Right lobe of liver (tissue), 4 donors: ENCODE results near the gene CST3.

Source experiments
- CTCF ChIP-seq, 4 donors: fragments of 200-600 bp in 3 of 4; fragments of 450-650 bp in 1 of 4; IDR thresholded peaks; one replicate each; pipeline versions ENCODE4 v1.5.1 to v1.8.0; 2016 to 2022; ENCODE audit warnings: antibody characterized with exemption in 4 of 4, mild to moderate bottlenecking in 2 of 4
- POLR2A ChIP-seq: fragments of 450-650 bp; IDR thresholded peaks from one replicate; pipeline ENCODE4 v1.6.1; 2017; ENCODE audit warnings: antibody characterized with exemption, mild to moderate bottlenecking
- donor health status: DM: no; HTN: no; CAD: no.
- donor health status: DM: no; HTN: no; CAD: no.
- donor health status: DM: no; HTN: yes; CAD: no.

GRCh38 chr20:23634044-23634801 lies 3.5 kb downstream of the CST3 start:
- TF ChIP-seq CTCF (IDR thresholded peaks at IDR 0.05), result no peak
- no peak for TF ChIP-seq POLR2A
